Ovary (tissue), 3 donors: Measurements from ENCODE around the gene TXNDC11.

Experiments used
- CTCF ChIP-seq, 3 donors: fragments of 450-650 bp in 2 of 3; fragments of 200-600 bp in 1 of 3; IDR thresholded peaks; one replicate each; pipeline versions ENCODE4 v1.5.1 to v1.8.0; 2016 to 2022; ENCODE audit warnings: antibody characterized with exemption in 3 of 3, mild to moderate bottlenecking in 1 of 3
- POLR2A ChIP-seq: fragments of 450-650 bp; IDR thresholded peaks from one replicate; pipeline ENCODE4 v1.6.1; 2017; ENCODE audit warnings: antibody characterized with exemption, mild to moderate bottlenecking, moderate library complexity
- donor health status: DM: no; HTN: no; CAD: no.

- TF ChIP-seq CTCF (IDR thresholded peaks at IDR 0.05) = no peak
- no peak for TF ChIP-seq POLR2A
These were observed 10.2 kb upstream of the TXNDC11 start for GRCh38 chr16:11752856-11753255.
